ENCODE results near the gene CCDC167. TPM values are rescaled to one million over a fixed set of nuclear protein-coding genes. Genes with fewer than 3 reads are reported as not detected.

The CCDC167 gene
- total RNA-seq, 1 donor from 2014 or later: 24.8 TPM

DNA sequence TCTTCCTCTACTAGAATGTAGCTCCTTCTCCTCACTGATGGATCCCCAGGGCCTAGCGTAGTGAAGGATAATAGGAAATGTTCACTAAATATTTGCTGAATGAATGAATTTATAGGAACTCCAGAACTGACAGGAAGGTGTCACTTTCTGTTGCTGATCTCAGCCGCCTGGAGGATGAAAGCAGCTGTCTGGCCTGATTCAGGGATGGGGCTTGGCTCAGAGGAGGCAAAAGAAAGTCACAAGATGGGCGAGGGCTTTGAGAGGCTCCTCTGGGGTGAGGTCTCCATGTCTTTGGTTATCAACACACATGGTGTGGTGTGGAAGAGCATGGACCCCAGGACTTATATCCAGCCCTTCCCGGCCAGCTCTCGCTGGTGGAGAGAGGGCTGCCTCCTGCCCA is 11.5 kb upstream of the CCDC167 start:
- TF ChIP-seq, protein P1, sequence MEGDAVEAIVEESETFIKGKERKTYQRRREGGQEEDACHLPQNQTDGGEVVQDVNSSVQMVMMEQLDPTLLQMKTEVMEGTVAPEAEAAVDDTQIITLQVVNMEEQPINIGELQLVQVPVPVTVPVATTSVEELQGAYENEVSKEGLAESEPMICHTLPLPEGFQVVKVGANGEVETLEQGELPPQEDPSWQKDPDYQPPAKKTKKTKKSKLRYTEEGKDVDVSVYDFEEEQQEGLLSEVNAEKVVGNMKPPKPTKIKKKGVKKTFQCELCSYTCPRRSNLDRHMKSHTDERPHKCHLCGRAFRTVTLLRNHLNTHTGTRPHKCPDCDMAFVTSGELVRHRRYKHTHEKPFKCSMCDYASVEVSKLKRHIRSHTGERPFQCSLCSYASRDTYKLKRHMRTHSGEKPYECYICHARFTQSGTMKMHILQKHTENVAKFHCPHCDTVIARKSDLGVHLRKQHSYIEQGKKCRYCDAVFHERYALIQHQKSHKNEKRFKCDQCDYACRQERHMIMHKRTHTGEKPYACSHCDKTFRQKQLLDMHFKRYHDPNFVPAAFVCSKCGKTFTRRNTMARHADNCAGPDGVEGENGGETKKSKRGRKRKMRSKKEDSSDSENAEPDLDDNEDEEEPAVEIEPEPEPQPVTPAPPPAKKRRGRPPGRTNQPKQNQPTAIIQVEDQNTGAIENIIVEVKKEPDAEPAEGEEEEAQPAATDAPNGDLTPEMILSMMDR (IDR thresholded peaks at IDR 0.05; ENCODE audit: unreplicated experiment): no peak
- no peak for DNase-seq (ENCODE audit: low spot score in 2 of 2, unreplicated experiment in 2 of 2)
- Mint-ChIP-seq H3K27me3 (ENCODE audit: low read depth) (peaks cover 36% of the 10 kb centered on the region), H3K4me3 (no peak overlapping the region), H3K36me3 (no peaks in the 10 kb centered on the region), H3K9me3 (no peaks in the 10 kb centered on the region), H3K27ac (no peak overlapping the region), H3K4me1 (peaks cover 38% of the 10 kb centered on the region)

GRCh38 chr6:37507690-37508421 is 8.2 kb upstream of the CCDC167 start:
- H3K27ac Mint-ChIP-seq: no peak overlapping the region
- no peaks in the 10 kb centered on the region for H3K36me3 Mint-ChIP-seq
- H3K4me3 Mint-ChIP-seq: no peak overlapping the region
- peaks cover 11% of the 10 kb centered on the region for H3K4me1 Mint-ChIP-seq
- TF ChIP-seq, protein P1 (IDR thresholded peaks at IDR 0.05; ENCODE audit: unreplicated experiment): no peak
- peaks cover 19% of the 10 kb centered on the region for H3K27me3 Mint-ChIP-seq (ENCODE audit: low read depth)
- no peak for DNase-seq (ENCODE audit: low spot score in 2 of 2, unreplicated experiment in 2 of 2)
- no peaks in the 10 kb centered on the region for H3K9me3 Mint-ChIP-seq

GRCh38 chr6:37507077-37507476 is 7.4 kb upstream of the CCDC167 start:
- Mint-ChIP-seq H3K4me3 (no peak overlapping the region), H3K9me3 (no peaks in the 10 kb centered on the region), H3K4me1 (peaks cover 9% of the 10 kb centered on the region), H3K27me3 (ENCODE audit: low read depth) (peaks cover 11% of the 10 kb centered on the region), H3K27ac (no peak overlapping the region), H3K36me3 (no peaks in the 10 kb centered on the region)
- TF ChIP-seq, protein P1 (IDR thresholded peaks at IDR 0.05; ENCODE audit: unreplicated experiment): no peak
- DNase-seq (ENCODE audit: low spot score in 2 of 2, unreplicated experiment in 2 of 2): no peak

GRCh38 chr6:37506479-37506878 is 6.8 kb upstream of the CCDC167 start:
- no peak overlapping the region for H3K4me3 Mint-ChIP-seq
- H3K4me1 Mint-ChIP-seq: peaks cover 10% of the 10 kb centered on the region
- peaks cover 5% of the 10 kb centered on the region for H3K27me3 Mint-ChIP-seq (ENCODE audit: low read depth)
- no peak for DNase-seq (ENCODE audit: low spot score in 2 of 2, unreplicated experiment in 2 of 2)
- TF ChIP-seq, protein P1 (IDR thresholded peaks at IDR 0.05; ENCODE audit: unreplicated experiment): no peak
- H3K27ac Mint-ChIP-seq: no peak overlapping the region
- H3K36me3 Mint-ChIP-seq: no peaks in the 10 kb centered on the region
- no peaks in the 10 kb centered on the region for H3K9me3 Mint-ChIP-seq

GRCh38 chr6:37504024-37504423 is 4.3 kb upstream of the CCDC167 start:
- H3K4me1 Mint-ChIP-seq: peaks cover 18% of the 10 kb centered on the region
- no peak for DNase-seq (ENCODE audit: low spot score in 2 of 2, unreplicated experiment in 2 of 2)
- no peak overlapping the region for H3K27ac Mint-ChIP-seq
- no peaks in the 10 kb centered on the region for H3K27me3 Mint-ChIP-seq (ENCODE audit: low read depth)
- TF ChIP-seq, protein P1 (IDR thresholded peaks at IDR 0.05; ENCODE audit: unreplicated experiment): no peak
- H3K4me3 Mint-ChIP-seq: no peak overlapping the region
- no peaks in the 10 kb centered on the region for H3K36me3 Mint-ChIP-seq
- H3K9me3 Mint-ChIP-seq: no peaks in the 10 kb centered on the region
